Activated CD4-positive, alpha-beta T cell treated with anti-CD3 and anti-CD28 coated beads for 48 hours (primary cell): Measurements from ENCODE around the gene BMP6.

Source experiments
- DNase-seq: peaks from one replicate; pipeline ENCODE4 v3.0.0-alpha.2; 2020

The BMP6 gene

GRCh38 chr6:7836371-7837026 is 110.6 kb downstream of the BMP6 start:
- no peak for DNase-seq

GRCh38 chr6:7841781-7842468 is 116.0 kb downstream of the BMP6 start:
- DNase-seq, result no peak

GRCh38 chr6:7846966-7847818 is 121.3 kb downstream of the BMP6 start:
- DNase-seq, result no peak

DNA sequence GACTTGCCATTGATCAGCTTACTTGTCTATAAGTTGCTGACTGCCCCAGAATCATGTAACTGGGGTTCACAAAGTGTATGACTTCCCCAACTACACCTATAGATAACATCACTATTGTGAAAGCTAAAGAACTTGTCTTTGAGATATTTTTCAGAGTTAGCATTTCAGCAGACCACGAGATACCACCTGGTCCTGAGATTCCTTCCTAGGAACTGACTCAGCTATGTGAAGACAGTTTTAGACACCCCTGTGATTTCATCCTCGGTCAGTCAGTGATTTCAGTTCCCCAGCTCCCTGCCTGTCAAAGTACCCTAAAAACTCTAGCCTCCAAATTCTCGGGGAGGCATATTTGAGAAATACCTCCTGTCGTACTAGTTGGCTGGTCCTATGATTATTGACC is 122.3 kb downstream of the BMP6 start:
- no peak for DNase-seq

DNA sequence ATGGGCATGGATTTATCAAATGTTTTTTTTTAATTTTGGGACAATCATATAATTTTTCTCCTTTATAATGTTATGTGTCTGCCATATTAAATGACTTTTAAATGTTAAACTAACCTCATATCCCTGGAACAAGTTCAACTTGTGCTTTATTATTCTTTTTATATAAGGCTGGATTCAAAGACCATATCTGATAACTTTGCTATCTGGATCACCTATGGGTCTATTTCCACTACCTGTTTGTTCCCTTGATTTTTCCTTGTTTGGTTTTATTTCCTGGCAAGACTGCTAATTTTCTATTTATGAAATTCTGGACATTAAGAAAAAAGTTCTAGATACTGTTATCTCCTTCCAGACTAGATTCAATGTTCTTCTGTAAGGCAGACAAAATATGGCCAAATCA is 125.9 kb downstream of the BMP6 start:
- no peak for DNase-seq

GRCh38 chr6:7859591-7859990 is 133.7 kb downstream of the BMP6 start:
- DNase-seq, result no peak

DNA sequence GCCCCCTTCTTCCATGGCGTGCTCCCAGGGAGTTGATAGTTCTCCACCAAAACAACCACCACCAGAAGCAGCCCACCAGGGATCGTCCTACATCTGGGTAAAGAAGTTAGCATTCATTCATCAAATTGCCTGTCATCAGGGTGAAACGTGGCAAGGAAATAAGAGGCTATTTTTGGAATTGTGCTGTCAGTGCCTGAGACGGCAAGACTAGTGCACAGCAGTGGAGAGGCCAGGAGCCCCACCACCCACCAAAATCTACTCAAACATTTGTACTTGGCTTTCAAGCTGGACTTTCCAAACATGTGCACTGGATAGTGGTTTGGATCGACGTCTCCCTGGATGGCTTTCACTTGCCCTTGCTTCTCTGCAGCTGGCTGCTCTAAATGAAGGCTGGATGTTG is 139.9 kb downstream of the BMP6 start:
- DNase-seq, result no peak

DNA sequence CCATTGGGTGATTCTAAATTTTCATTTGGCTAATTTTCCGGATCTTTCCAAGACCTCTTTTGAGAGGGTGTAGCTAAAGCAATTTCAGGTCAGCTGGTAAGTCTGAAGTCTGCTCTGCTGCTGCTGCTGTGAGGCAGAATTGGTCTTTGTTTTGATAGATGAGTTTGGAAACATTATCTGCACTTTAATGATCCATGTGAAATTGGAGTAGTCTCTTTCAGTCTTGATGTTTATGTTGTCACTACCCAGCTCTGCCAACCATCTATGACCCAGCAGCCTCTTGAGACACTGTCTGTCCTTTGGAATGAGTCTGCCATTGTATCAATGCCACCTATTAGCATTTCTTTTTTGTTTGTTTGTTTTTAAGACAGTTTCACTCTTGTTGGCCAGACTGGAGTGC is 140.6 kb downstream of the BMP6 start:
- DNase-seq, result no peak

GRCh38 chr6:7868926-7869325 is 143.0 kb downstream of the BMP6 start:
- DNase-seq, result no peak

GRCh38 chr6:7878401-7878964 is 152.6 kb downstream of the BMP6 start:
- no peak for DNase-seq

- no peak for DNase-seq
Measured at GRCh38 chr6:7879043-7879442, 153.1 kb downstream of the BMP6 start.

GRCh38 chr6:7879579-7879978 is 153.7 kb downstream of the BMP6 start:
- DNase-seq, result no peak

DNA sequence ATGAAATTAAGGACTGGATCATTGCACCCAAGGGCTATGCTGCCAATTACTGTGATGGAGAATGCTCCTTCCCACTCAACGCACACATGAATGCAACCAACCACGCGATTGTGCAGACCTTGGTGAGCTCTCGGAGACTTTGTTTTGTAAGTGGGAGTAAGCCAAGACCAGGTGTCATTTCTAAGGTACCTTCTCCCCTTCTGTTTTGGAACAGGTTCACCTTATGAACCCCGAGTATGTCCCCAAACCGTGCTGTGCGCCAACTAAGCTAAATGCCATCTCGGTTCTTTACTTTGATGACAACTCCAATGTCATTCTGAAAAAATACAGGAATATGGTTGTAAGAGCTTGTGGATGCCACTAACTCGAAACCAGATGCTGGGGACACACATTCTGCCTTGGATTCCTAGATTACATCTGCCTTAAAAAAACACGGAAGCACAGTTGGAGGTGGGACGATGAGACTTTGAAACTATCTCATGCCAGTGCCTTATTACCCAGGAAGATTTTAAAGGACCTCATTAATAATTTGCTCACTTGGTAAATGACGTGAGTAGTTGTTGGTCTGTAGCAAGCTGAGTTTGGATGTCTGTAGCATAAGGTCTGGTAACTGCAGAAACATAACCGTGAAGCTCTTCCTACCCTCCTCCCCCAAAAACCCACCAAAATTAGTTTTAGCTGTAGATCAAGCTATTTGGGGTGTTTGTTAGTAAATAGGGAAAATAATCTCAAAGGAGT is 154.2 kb downstream of the BMP6 start:
- no peak for DNase-seq

- no peak for DNase-seq
Measured at GRCh38 chr6:7880718-7881107, 154.8 kb downstream of the BMP6 start.

DNA sequence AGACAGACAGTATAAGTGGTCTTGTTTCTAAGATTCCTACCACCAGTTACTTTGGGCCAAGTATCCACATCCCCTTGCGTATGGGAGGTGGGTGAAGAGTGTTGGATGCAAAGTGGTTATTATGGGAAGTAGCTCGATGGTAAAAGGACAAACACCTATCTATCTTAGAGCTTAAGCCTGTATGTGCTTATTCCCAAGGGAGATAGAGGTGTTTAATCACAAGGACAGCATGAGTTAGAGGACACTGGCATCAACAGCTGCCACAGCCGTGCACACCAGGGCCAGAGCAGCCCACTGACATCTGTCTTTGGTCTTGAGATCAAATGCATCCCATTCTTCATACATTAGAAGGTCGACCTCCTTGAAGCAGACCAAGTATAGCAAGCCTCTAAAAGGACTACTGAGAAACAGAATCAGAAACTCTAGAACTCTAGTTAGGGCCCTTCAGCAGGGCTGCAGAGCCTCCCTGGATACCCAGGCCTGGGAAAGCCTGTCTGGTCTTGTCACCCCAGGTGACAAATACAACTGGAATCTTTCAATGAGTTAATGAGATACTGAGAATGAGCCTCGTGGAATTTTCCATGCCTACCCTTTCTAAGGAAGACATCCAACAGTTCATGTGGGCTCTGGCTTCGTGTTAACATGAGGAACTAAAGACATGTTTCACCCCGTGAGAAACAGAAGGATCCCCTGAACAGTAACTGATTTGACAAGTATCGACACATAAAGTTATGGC is 156.0 kb downstream of the BMP6 start:
- DNase-seq, result no peak

GRCh38 chr6:7882505-7883257 is 156.8 kb downstream of the BMP6 start:
- no peak for DNase-seq

GRCh38 chr6:7883381-7883780 is 157.5 kb downstream of the BMP6 start:
- no peak for DNase-seq

GRCh38 chr6:7886132-7886531 is 160.2 kb downstream of the BMP6 start:
- no peak for DNase-seq

DNA sequence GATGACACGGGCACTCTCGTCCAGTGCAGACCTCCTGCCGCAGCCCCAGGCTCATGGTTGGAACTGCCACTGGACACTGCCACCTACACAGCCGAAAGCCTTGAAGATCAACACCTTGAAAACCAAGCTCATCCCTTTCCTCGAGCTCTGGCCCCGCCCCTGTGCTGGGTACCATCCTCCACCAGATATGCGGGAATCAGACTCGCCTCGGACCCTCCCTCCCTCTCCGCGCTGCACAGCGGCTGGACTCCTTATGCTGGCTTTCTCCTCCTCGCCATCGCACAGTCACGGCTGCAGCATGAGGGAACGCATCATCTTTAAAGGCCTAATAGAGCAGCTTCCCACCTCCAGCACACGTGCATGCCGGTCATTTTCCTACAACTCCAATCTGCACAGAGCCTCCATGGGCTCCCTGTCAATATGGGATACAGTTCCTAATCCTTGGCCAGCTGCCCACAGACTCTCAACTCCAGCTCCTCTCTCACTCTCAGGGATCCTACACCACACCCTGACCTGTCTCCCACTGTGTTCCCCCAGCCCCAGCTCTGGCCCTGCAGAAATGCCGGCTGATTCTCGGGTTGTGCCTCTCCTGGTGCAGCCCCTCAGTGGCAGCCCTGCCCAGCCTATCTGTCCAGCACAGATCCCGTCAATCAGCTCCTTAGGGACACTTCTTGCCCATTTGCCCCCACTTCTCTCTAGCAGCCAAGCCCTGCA is 161.5 kb downstream of the BMP6 start:
- DNase-seq, result no peak

DNA sequence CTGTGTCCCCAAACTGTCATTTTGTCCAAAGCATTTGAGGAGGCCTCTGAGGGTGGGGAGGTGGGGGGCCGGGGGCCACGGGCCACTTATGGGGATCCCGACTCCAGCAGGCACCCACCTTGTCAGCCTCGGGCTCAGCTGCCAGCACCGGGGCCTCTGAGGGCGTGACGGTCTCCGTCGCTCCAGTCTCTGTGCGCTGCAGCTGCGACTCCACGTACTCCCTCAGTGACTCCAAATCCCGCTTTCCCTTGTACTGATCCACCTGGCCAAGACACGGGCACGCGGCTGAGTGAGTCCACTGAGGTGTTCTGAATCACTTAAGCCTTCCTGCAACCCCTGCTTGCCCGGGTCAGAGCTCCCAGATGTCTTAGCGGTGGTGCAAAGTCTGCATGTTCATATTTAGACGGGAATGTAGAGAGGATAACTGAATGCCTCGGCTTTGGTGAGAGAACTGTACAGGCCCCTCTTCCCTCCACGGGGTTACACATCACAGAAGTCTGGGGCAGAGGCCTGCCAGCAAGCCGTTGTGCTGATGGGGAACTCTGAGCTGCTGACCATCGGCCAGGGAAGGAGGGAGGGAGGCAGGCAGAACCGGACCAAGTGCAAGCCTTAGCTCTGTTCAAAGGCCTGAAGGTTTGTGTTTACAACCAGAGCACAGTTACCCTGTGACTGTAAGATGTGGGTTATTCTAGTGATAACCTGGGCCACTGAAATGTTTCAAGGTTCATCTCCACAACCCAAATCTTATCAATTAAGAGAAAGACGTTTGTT is 162.9 kb downstream of the BMP6 start:
- no peak for DNase-seq
